Liver (tissue), 3 donors: Measurements from ENCODE around the gene STRA8.

ENCODE experiments used
- ATF3 ChIP-seq: IDR thresholded peaks from 2 replicates; pipeline ENCODE4 v1.6.1; 2016; ENCODE audit warnings: antibody characterized with exemption
- EGR1 ChIP-seq, 2 donors: IDR thresholded peaks; 2 replicates each; pipeline ENCODE4 v1.6.1; 2016 to 2018; ENCODE audit warnings: antibody characterized with exemption in 2 of 2, low read depth in 2 of 2
- FOXA2 ChIP-seq: IDR thresholded peaks from 2 replicates; pipeline ENCODE4 v1.6.1; 2016; ENCODE audit warnings: antibody characterized with exemption
- GABPA ChIP-seq, 2 donors: IDR thresholded peaks in 1 of 2; conservative IDR thresholded peaks in 1 of 2; 2 replicates each; pipeline ENCODE4 v1.6.1; 2016; ENCODE audit warnings: antibody characterized with exemption in 2 of 2, mild to moderate bottlenecking in 1 of 2, moderate library complexity in 1 of 2
- HNF4G ChIP-seq: IDR thresholded peaks from 2 replicates; pipeline ENCODE4 v1.6.1; 2016; ENCODE audit warnings: antibody characterized with exemption
- RXRA ChIP-seq, 2 donors: IDR thresholded peaks; 2 replicates each; pipeline ENCODE4 v1.6.1; 2017 to 2018; ENCODE audit warnings: antibody characterized with exemption in 2 of 2, mild to moderate bottlenecking in 1 of 2
- SP1 ChIP-seq: IDR thresholded peaks from 2 replicates; pipeline ENCODE4 v1.6.1; 2018; ENCODE audit warnings: antibody characterized with exemption, mild to moderate bottlenecking
- TAF1 ChIP-seq: conservative IDR thresholded peaks from 2 replicates; pipeline ENCODE4 v1.6.1; 2016; ENCODE audit warnings: antibody characterized with exemption, mild to moderate bottlenecking
- YY1 ChIP-seq: IDR thresholded peaks from 2 replicates; pipeline ENCODE4 v1.6.1; 2016; ENCODE audit warnings: antibody characterized with exemption, mild to moderate bottlenecking
- ZBTB33 ChIP-seq: IDR thresholded peaks from 2 replicates; pipeline ENCODE4 v1.6.1; 2016; ENCODE audit warnings: antibody characterized with exemption
- TF ChIP-seq, protein P1 (sequence below): fragments of 150-350 bp; IDR thresholded peaks from 2 replicates; pipeline ENCODE4 v1.5.1; 2017; ENCODE audit warnings: improper control_type of control experiment, low read depth, low read length; ENCODE audit not compliant: missing input control
- TF ChIP-seq, protein P2 (sequence below): IDR thresholded peaks from 2 replicates; pipeline ENCODE4 v1.6.1; 2016; ENCODE audit warnings: antibody characterized with exemption, mild to moderate bottlenecking
- donor health status: healthy.
- donor health status: healthy.

DNA sequence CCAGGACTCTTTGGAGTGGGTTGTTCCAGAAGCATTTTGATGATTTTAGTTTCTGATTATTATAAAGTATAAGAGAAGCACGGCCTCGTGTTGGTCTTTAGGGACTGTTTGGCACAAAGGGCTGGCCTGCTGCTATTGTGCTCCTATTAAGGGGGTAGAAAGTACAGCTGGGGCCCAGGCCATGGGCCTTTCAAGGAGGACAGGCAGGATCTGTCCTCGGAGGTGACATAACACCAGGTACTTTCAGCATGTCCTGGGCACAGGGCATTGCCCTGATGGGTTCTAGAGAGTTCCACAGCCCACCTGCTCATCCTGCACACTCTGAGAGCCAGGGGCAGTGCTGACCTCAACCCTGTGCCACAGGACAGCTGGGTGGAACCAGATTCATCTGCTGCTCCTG lies 24.9 kb downstream of the STRA8 start:
- TF ChIP-seq, protein P1, sequence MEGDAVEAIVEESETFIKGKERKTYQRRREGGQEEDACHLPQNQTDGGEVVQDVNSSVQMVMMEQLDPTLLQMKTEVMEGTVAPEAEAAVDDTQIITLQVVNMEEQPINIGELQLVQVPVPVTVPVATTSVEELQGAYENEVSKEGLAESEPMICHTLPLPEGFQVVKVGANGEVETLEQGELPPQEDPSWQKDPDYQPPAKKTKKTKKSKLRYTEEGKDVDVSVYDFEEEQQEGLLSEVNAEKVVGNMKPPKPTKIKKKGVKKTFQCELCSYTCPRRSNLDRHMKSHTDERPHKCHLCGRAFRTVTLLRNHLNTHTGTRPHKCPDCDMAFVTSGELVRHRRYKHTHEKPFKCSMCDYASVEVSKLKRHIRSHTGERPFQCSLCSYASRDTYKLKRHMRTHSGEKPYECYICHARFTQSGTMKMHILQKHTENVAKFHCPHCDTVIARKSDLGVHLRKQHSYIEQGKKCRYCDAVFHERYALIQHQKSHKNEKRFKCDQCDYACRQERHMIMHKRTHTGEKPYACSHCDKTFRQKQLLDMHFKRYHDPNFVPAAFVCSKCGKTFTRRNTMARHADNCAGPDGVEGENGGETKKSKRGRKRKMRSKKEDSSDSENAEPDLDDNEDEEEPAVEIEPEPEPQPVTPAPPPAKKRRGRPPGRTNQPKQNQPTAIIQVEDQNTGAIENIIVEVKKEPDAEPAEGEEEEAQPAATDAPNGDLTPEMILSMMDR: no peak
- TF ChIP-seq ZBTB33 (no peak), GABPA (IDR thresholded peaks at IDR 0.05 in 1 of 2, conservative IDR thresholded peaks at IDR 0.05 in 1 of 2) (no peak), SP1 (no peak), RXRA (IDR thresholded peaks at IDR 0.05) (no peak), ATF3 (no peak), TAF1 (no peak), YY1 (no peak), FOXA2 (no peak), EGR1 (IDR thresholded peaks at IDR 0.05; ENCODE audit: low read depth in 2 of 2) (no peak), HNF4G (no peak)
- TF ChIP-seq, protein P2, sequence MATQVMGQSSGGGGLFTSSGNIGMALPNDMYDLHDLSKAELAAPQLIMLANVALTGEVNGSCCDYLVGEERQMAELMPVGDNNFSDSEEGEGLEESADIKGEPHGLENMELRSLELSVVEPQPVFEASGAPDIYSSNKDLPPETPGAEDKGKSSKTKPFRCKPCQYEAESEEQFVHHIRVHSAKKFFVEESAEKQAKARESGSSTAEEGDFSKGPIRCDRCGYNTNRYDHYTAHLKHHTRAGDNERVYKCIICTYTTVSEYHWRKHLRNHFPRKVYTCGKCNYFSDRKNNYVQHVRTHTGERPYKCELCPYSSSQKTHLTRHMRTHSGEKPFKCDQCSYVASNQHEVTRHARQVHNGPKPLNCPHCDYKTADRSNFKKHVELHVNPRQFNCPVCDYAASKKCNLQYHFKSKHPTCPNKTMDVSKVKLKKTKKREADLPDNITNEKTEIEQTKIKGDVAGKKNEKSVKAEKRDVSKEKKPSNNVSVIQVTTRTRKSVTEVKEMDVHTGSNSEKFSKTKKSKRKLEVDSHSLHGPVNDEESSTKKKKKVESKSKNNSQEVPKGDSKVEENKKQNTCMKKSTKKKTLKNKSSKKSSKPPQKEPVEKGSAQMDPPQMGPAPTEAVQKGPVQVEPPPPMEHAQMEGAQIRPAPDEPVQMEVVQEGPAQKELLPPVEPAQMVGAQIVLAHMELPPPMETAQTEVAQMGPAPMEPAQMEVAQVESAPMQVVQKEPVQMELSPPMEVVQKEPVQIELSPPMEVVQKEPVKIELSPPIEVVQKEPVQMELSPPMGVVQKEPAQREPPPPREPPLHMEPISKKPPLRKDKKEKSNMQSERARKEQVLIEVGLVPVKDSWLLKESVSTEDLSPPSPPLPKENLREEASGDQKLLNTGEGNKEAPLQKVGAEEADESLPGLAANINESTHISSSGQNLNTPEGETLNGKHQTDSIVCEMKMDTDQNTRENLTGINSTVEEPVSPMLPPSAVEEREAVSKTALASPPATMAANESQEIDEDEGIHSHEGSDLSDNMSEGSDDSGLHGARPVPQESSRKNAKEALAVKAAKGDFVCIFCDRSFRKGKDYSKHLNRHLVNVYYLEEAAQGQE: no peak
